ENCODE data around the gene ARF3.

- TF ChIP-seq CTCF (conservative IDR thresholded peaks at IDR 0.05 in 1 of 2, IDR thresholded peaks at IDR 0.05 in 1 of 2; ENCODE audit: extremely low read depth in 1 of 2, insufficient read depth in 1 of 2, low read depth in 1 of 2, low read length in 2 of 2) (no peak), EZH2 (IDR thresholded peaks at IDR 0.05; ENCODE audit: borderline replicate concordance, low read length) (no peak)
Measured at GRCh38 chr12:48958049-48958388, 732 bp upstream of the ARF3 start.

Measured in mammary epithelial cell (primary cell).